ENCODE measurements around the gene HSD17B8.

HSD17B8 gene

DNA sequence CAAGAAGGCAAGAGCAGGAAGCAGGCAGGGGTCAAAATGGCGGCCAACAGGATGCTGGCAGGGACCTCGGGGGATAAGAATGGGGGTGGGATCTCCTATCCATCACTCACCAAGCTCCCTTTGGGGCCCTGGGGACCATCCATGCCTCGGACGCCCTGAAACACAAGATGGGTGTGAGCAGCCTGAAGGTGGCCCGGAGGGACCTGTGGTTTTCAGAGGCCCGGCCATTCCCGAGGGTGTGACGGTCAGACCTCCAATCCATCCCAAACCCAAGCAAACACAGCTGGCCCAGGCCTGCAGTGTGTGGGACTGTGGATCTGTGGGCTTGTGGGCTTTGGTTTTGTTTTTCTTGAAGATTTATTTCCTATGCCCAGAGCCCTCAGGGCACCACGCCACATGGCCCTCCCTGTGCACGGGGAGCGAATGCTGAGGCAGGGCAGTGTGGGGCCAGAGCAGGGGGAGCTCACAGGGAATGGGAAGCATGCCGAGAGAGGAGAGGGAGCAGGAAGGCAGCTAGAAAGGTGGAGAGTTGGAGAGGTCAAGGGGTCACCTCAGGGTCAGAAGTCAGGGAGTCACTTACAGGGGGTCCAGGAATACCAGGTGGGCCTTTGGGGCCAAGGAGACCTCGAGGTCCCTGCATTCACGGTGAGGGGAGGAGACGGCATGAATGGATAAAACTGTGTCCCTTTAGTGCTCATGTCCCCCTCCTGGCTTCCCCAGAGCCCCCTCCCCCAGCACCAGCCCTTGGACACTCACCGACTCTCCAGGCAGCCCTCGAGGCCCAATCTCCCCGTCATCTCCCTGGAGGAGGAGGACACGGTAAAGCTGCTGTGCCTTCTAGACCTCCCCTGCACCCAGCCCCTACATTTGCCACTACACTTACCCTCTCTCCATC lies 26.7 kb upstream of the HSD17B8 start:
- TF ChIP-seq NFIC (IDR thresholded peaks at IDR 0.05) (no peak), TAF1 (IDR thresholded peaks at IDR 0.05; ENCODE audit: low read depth) (no peak), TCF12 (IDR thresholded peaks at IDR 0.05; ENCODE audit: low read depth) (no peak), RAD21 (IDR thresholded peaks at IDR 0.05; ENCODE audit: low read depth) (no peak), CREB1 (IDR thresholded peaks at IDR 0.05; ENCODE audit: low read depth) (no peak), TEAD4 (IDR thresholded peaks at IDR 0.05) (no peak), CEBPB (IDR thresholded peaks at IDR 0.05) (no peak), YY1 (IDR thresholded peaks at IDR 0.05; ENCODE audit: low read depth) (no peak), ZBTB7A (IDR thresholded peaks at IDR 0.05; ENCODE audit: low read depth) (no peak), EP300 (IDR thresholded peaks at IDR 0.05; ENCODE audit: borderline replicate concordance) (no peak), EGR1 (IDR thresholded peaks at IDR 0.05) (no peak), FOXM1 (IDR thresholded peaks at IDR 0.05; ENCODE audit: borderline replicate concordance, low read depth) (no peak)
- TF ChIP-seq, protein P1, sequence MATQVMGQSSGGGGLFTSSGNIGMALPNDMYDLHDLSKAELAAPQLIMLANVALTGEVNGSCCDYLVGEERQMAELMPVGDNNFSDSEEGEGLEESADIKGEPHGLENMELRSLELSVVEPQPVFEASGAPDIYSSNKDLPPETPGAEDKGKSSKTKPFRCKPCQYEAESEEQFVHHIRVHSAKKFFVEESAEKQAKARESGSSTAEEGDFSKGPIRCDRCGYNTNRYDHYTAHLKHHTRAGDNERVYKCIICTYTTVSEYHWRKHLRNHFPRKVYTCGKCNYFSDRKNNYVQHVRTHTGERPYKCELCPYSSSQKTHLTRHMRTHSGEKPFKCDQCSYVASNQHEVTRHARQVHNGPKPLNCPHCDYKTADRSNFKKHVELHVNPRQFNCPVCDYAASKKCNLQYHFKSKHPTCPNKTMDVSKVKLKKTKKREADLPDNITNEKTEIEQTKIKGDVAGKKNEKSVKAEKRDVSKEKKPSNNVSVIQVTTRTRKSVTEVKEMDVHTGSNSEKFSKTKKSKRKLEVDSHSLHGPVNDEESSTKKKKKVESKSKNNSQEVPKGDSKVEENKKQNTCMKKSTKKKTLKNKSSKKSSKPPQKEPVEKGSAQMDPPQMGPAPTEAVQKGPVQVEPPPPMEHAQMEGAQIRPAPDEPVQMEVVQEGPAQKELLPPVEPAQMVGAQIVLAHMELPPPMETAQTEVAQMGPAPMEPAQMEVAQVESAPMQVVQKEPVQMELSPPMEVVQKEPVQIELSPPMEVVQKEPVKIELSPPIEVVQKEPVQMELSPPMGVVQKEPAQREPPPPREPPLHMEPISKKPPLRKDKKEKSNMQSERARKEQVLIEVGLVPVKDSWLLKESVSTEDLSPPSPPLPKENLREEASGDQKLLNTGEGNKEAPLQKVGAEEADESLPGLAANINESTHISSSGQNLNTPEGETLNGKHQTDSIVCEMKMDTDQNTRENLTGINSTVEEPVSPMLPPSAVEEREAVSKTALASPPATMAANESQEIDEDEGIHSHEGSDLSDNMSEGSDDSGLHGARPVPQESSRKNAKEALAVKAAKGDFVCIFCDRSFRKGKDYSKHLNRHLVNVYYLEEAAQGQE (IDR thresholded peaks at IDR 0.05; ENCODE audit: low read depth), result no peak
- TF ChIP-seq, protein P2, sequence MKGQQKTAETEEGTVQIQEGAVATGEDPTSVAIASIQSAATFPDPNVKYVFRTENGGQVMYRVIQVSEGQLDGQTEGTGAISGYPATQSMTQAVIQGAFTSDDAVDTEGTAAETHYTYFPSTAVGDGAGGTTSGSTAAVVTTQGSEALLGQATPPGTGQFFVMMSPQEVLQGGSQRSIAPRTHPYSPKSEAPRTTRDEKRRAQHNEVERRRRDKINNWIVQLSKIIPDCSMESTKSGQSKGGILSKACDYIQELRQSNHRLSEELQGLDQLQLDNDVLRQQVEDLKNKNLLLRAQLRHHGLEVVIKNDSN (IDR thresholded peaks at IDR 0.05), result no peak
- TF ChIP-seq, protein P3, sequence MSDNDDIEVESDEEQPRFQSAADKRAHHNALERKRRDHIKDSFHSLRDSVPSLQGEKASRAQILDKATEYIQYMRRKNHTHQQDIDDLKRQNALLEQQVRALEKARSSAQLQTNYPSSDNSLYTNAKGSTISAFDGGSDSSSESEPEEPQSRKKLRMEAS (IDR thresholded peaks at IDR 0.05), result no peak

DNA sequence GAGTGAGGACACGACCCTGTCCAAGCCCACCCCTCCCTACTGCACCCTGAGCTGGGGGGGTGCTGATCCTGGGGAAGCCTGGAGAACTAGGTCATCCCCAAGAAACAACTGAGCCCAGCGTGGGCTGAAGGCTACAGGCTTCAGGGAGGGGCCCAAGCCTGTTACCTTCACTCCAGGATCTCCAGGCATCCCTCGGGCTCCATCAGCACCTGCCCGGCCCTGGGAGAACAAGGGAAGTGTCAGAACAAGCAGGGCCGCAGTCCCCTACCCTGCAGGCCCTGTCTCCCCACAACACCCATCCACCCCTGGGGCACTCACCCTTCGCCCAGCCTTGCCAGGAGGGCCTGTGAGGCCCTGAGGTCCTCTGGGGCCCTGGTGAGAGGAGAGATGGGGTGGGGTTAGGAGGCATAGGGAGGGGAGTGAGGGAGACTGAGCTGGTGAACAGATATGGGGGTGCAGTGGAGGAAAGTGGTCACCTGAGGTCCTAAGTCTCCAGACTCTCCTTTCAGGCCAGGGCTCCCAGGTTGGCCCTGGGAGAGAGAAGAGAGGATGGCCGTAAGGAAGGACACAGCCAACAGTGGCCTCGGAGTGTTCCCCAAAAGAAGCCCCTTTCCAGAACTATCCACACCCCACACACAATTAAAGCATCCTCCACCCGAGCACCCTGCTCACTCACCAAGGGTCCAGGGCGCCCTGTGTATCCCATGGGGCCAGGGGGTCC lies 25.5 kb upstream of the HSD17B8 start:
- no peak for TF ChIP-seq EP300 (IDR thresholded peaks at IDR 0.05; ENCODE audit: borderline replicate concordance)
- TF ChIP-seq, protein P2 (IDR thresholded peaks at IDR 0.05), result no peak
- no peak for TF ChIP-seq RAD21 (IDR thresholded peaks at IDR 0.05; ENCODE audit: low read depth)
- TF ChIP-seq, protein P1 (IDR thresholded peaks at IDR 0.05; ENCODE audit: low read depth), result no peak
- no peak for TF ChIP-seq TCF12 (IDR thresholded peaks at IDR 0.05; ENCODE audit: low read depth)
- no peak for TF ChIP-seq YY1 (IDR thresholded peaks at IDR 0.05; ENCODE audit: low read depth)
- no peak for TF ChIP-seq ZBTB7A (IDR thresholded peaks at IDR 0.05; ENCODE audit: low read depth)
- no peak for TF ChIP-seq EGR1 (IDR thresholded peaks at IDR 0.05)
- TF ChIP-seq, protein P3 (IDR thresholded peaks at IDR 0.05), result no peak
- TF ChIP-seq NFIC (IDR thresholded peaks at IDR 0.05), result no peak
- TF ChIP-seq CREB1 (IDR thresholded peaks at IDR 0.05; ENCODE audit: low read depth), result no peak
- TF ChIP-seq TEAD4 (IDR thresholded peaks at IDR 0.05), result no peak
- TF ChIP-seq FOXM1 (IDR thresholded peaks at IDR 0.05; ENCODE audit: borderline replicate concordance, low read depth), result no peak
- no peak for TF ChIP-seq TAF1 (IDR thresholded peaks at IDR 0.05; ENCODE audit: low read depth)
- no peak for TF ChIP-seq CEBPB (IDR thresholded peaks at IDR 0.05)

DNA sequence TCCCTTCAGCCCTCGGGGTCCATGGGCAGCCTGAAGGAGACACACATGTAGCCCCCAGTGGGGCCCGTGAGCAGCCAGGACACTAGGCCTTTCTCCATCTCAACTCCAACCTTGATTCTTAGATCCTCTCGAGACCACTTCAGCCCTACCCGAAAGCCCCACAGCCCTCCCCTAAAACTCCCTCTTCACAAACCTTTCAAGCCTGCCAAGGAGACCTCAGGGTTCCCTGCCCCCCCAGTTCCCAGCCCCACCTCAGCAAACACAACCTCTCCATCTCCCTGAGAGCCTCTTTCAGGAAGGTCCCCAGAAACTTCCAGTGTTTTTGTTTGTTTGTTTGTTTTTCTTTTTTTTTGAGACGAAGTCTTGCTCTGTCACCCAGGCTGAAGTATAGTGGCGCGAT lies 23.3 kb upstream of the HSD17B8 start:
- TF ChIP-seq, protein P3 (IDR thresholded peaks at IDR 0.05), result no peak
- no peak for TF ChIP-seq TAF1 (IDR thresholded peaks at IDR 0.05; ENCODE audit: low read depth)
- TF ChIP-seq, protein P1 (IDR thresholded peaks at IDR 0.05; ENCODE audit: low read depth), result no peak
- no peak for TF ChIP-seq RAD21 (IDR thresholded peaks at IDR 0.05; ENCODE audit: low read depth)
- no peak for TF ChIP-seq TCF12 (IDR thresholded peaks at IDR 0.05; ENCODE audit: low read depth)
- no peak for TF ChIP-seq CEBPB (IDR thresholded peaks at IDR 0.05)
- TF ChIP-seq ZBTB7A (IDR thresholded peaks at IDR 0.05; ENCODE audit: low read depth), result no peak
- TF ChIP-seq NFIC (IDR thresholded peaks at IDR 0.05), result no peak
- TF ChIP-seq EGR1 (IDR thresholded peaks at IDR 0.05), result no peak
- TF ChIP-seq YY1 (IDR thresholded peaks at IDR 0.05; ENCODE audit: low read depth), result no peak
- TF ChIP-seq EP300 (IDR thresholded peaks at IDR 0.05; ENCODE audit: borderline replicate concordance), result no peak
- TF ChIP-seq, protein P2 (IDR thresholded peaks at IDR 0.05), result no peak
- TF ChIP-seq FOXM1 (IDR thresholded peaks at IDR 0.05; ENCODE audit: borderline replicate concordance, low read depth), result no peak
- TF ChIP-seq TEAD4 (IDR thresholded peaks at IDR 0.05), result no peak
- TF ChIP-seq CREB1 (IDR thresholded peaks at IDR 0.05; ENCODE audit: low read depth), result no peak
